Activated CD4-positive, alpha-beta T cell treated with anti-CD3 and anti-CD28 coated beads, Interleukin-2, amount 50 U/mL, for 1 hour (primary cell): ENCODE results near the gene MMP19.
"Not testable (repeated sequence)": the region's sequence is repeated elsewhere in the genome, so short reads cannot be mapped to it uniquely, and the experiment has no call there.

ENCODE experiments used
- DNase-seq: peaks from one replicate; pipeline ENCODE4 v3.0.0-alpha.2; 2020

Gene MMP19

DNA sequence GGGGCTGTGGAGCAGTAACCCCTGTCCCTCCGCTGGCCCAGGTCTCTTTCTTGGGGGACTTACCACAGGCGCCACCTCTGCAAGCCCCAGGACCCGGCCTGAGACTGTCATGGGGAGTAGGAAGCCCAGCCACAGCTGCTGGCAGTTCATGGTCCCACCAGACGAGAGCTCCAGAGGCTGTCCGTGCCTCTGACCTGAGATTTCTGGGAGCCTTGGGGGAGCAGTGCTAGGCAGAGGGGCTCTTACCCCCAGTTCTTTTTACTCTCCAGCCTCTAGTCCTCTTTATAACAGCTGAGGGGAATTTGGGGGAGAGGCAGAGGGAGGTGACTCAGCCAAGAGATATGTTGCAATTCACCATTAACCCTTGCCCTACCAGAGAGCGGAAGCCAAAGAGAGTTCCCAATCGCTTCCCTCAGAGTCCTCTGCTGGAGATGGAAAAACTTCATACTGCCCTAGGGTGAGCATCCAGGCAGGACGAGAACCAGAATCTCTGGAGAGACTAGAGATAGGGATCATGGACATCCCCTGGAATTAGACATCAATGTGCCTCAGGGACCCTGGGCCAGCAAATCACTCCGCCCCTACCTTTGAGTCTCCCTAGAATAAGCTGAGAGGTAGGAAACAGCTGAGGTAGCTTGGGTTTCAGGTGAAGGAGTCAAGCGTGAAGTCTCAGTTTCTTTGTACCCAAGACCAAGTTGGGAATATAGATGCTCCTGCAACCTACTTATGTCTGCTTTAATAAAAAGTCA is at the start of gene MMP19:
Gene MMP19 (minus strand): TSS at position 256 of the 749 bp plus-strand sequence. CDS start 106 bp downstream, at position 150.
- no peak for DNase-seq

DNA sequence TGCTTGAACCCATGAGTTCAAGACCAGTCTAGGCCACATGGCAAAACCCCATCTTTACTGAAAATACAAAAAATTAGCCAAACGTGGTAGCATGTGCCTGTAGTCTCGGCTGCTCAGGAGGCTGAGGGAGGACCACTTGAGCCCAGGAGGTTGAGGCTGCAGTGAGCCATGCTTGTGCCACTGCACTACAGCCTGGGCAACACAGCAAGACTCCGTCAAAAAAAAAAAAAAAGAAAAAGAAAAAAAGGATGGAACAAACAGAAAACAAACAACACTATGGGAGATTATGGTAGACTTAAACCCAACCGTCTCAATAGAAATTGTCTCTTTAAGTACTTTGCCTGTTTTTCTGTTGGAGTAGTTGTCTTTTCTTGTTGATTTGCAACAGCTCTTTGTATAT is 48.6 kb upstream of the MMP19 start:
- DNase-seq = no peak

- no peak for DNase-seq
Measured at GRCh38 chr12:55885113-55885512, 42.4 kb upstream of the MMP19 start.

- no peak for DNase-seq
Measured at GRCh38 chr12:55877824-55878223, 35.1 kb upstream of the MMP19 start.

GRCh38 chr12:55875704-55876467 is 33.1 kb upstream of the MMP19 start:
- DNase-seq = no peak

DNA sequence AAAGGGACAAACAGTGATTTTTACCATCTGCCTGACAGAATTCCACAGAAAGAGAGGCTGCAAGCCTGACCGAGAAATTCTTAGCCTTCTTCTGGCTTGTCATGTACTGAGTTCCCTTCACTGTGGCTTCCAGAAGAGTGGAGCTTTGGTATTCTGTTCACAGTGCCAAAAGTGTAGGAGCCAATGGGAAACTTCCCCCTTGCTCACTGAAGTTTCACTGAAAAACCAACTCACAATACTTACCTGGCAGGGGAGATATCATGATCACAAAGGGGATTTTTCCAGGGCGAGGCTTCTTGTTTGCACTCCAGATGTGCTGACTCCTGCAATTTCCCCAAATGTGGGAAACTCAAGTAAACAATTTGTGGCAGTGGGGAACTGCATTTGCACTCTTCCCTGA is 31.7 kb upstream of the MMP19 start:
- DNase-seq = no peak

- DNase-seq = not testable (repeated sequence)
Measured at GRCh38 chr12:55866454-55867004, 23.8 kb upstream of the MMP19 start.

- DNase-seq = no peak
Measured at GRCh38 chr12:55865327-55865726, 22.6 kb upstream of the MMP19 start.

- not testable (repeated sequence) for DNase-seq
Measured at GRCh38 chr12:55862931-55863330, 20.2 kb upstream of the MMP19 start.

GRCh38 chr12:55862286-55862685 is 19.6 kb upstream of the MMP19 start:
- DNase-seq = no peak

- no peak for DNase-seq
Measured at GRCh38 chr12:55861871-55862270, 19.1 kb upstream of the MMP19 start.

GRCh38 chr12:55861396-55861795 is 18.7 kb upstream of the MMP19 start:
- DNase-seq = no peak

- no peak for DNase-seq
Measured at GRCh38 chr12:55852740-55853139, 10.0 kb upstream of the MMP19 start.

GRCh38 chr12:55850893-55851292 is 8.2 kb upstream of the MMP19 start:
- no peak for DNase-seq

DNA sequence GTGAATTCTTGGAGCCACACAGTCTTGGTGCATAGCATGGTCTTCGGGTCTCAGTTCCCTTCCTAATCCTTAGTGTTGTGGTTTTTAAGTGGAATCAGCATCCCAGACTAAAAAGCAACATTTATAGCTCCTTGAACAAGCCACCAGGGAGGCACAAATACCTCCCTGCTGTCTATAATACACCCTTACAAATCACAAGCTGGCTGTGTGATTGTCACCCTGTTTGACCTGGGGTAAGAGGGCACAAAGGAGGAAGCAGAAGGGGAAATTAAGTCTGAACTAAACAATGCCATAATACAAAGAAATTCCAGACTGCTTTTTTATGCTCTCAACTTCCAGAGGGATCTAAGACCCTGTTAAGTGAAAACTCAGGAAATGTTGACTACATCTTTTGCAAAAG is 7.7 kb upstream of the MMP19 start:
- no peak for DNase-seq

DNA sequence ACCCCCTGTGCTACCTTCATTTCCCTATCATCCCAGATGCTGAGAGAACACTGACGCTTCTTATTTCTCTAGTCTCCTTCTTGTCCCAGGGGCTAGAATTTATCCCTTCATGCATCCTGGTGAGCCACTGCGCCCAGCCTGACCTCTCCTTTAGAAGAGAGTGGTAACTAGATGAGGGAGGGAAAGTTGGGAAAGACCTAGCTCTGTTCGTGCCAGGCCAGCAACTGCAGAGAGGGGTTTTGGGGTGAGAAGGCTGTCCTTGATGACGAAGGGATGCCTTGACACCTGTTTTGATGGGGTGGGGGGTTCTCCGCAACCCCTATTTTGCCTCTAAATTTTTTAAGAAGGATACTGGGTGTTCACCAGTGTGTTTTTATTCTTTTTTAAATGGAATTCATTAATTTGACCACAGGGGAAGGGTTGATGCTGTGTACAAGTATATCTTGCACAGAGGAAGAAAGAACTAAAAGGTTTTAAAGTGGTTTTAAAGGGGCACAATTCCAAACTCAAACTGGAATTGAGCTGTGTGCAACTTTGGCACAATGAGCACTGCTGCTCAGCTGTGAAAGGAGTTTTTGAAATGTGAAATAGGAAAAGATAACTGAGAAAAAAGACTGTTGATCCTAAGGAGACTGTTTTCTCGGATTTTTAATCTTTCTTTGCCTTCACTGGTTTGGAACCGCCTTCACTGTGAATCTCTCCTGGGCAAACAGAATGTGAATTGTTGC is 7.0 kb upstream of the MMP19 start:
- DNase-seq = no peak

- no peak for DNase-seq
Measured at GRCh38 chr12:55847603-55848291, 5.0 kb upstream of the MMP19 start.

- DNase-seq = no peak
Measured at GRCh38 chr12:55847033-55847432, 4.3 kb upstream of the MMP19 start.

DNA sequence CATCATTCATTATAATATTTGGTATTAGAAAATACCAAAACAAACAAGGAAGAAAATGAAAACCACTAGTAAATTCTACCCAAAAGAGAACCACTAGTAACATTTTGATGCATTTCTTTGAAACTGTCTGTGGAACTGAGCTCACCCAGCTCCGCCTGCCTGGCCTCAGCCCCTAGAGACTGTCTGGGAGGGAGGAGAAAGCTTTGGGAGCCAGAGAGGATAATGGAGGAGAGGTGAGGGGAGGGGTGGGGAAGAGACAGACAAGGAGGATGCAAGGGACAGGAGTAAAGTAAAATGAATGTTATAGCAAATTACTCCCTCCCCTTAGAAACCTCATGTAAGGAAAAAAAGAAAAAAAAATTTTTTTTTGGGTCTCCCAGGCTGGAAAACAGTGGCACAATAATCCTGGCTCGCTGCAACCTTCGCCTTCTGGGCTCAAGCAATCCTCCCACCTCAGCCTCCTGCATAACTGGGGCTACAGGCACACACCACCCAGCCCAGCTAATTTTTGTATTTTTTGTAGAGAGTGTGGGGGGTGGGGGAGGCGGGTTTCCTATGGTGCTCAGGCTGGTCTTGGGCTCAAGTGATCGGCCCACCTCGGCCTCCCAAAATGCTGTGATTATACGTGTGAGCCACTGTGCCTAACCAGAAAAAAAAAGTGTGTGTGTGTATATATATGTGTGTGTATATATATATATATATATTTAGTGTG is 3.2 kb upstream of the MMP19 start:
- DNase-seq = no peak

GRCh38 chr12:55845361-55845760 is 2.6 kb upstream of the MMP19 start:
- no peak for DNase-seq

GRCh38 chr12:55844961-55845360 is 2.2 kb upstream of the MMP19 start:
- no peak for DNase-seq

DNA sequence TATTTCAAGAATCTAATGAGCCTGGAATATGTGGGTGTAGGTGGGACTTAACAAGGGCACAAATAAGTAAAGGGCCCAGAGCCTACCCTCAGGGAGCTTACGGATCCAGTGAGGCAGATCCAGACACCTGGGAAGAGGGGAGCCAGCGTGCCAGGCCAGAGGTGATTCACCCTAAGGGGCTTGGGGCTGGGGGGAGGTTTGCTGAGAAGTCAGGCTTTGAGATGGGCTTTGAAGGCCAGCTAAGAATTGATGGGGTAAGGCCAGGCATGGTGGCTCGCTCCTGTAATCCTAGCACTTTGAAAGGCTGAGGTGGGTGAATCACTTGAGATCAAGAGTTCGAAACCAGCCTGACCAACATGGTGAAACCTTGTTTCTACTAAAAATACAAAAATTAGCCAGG is 695 bp upstream of the MMP19 start:
- no peak for DNase-seq
